Uterine smooth muscle cell (primary cell): ENCODE data around the gene SOWAHA. TPM values are rescaled to one million over a fixed set of nuclear protein-coding genes. Genes with fewer than 3 reads are reported as not detected.

Experiments used
- total RNA-seq: library from RNA; depleted of rRNA; stranded (reverse); fragments of >200 nt; gene quantifications from 2 replicates; pipeline ENCODE4 v1.2.3, GENCODE V29; 2014

The SOWAHA gene
- under 0.01 TPM in 1 of 2 replicates, not detected in the other for total RNA-seq

GRCh38 chr5:132812781-132813598 lies at the start of gene SOWAHA:
SOWAHA (plus strand) TSS chr5:132813302; CDS start chr5:132813622, 320 bp downstream.

DNA sequence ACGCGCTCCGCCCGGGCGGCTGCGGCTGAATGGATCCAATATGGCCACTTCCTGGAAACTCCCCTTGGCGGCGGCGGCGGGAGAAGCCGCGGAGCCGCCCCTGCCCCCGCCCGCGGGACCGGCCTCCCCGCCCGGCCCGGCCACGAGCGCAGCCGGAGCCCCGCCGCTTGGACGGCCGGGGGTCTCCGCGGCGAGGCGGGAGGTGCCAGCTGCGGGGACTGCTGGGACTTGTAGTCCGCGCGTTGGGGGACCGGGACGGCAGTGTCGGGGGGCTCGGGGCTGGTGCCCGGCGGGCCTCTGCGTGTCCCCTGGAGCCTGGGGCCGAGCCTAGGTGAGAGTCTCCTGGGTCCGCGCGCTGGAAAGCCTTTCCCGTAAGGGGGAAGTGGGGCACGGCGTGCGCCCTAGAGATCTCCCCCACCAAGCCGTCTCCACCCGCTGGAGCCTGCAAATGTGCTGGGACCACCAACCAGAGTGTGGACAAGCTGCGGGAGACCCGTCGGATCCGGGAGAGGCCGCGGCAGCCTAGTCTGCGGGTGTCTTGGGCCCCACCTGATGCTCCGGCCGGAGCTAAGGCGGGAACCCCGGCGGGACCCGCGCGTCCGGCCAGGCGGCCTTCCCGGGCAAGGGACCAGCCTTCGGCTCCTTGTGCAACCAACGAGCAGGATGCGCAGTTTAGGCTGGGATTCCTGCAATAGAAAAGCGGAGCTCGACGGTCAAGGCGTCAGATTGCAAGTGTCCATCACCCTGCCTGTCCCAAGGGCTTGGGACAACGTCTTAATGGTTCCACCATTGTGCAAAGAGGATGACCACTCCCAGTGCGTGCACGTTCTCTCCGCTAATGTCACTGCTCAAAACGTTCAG lies 35.7 kb upstream of the SOWAHA start, which contains the start of gene SEPTIN8:
SEPTIN8 (minus strand) TSS at position 31 of the 861 bp plus-strand sequence. CDS start 102 bp downstream, outside the sequence.

GRCh38 chr5:132830436-132831094 lies 17.5 kb downstream of the SOWAHA start, which contains the start of gene SHROOM1:
SHROOM1 (minus strand) TSS chr5:132830647; CDS start chr5:132826140, 4,507 bp downstream.

Other genes starting within 250 kb of the SOWAHA start
- gene IL13, start 155.1 kb upstream of the SOWAHA start, total RNA-seq, result not detected in 2 replicates
- not detected in 2 replicates for gene IL4, start 139.3 kb upstream of the SOWAHA start, total RNA-seq
- 14.9 and 15.9 TPM in 2 replicates for gene KIF3A, start 75.8 kb upstream of the SOWAHA start, total RNA-seq
- gene CCNI2, start 65.9 kb upstream of the SOWAHA start, total RNA-seq, result not detected in 2 replicates
- 51.2 and 55.6 TPM in 2 replicates for gene SEPTIN8, start 36.1 kb upstream of the SOWAHA start, total RNA-seq
- gene SHROOM1, start 17.3 kb downstream of the SOWAHA start, total RNA-seq, result 3.9 and 6.3 TPM in 2 replicates
- gene GDF9, start 53.2 kb downstream of the SOWAHA start, total RNA-seq, result 0.11 and 0.12 TPM in 2 replicates
- gene UQCRQ, start 53.3 kb downstream of the SOWAHA start, total RNA-seq, result 83.0 and 115 TPM in 2 replicates
- 0.11 and 0.12 TPM in 2 replicates for gene LEAP2, start 60.4 kb downstream of the SOWAHA start, total RNA-seq
- 50.0 and 56.4 TPM in 2 replicates for gene AFF4, start 150.3 kb downstream of the SOWAHA start, total RNA-seq
- gene ZCCHC10, start 213.2 kb downstream of the SOWAHA start, total RNA-seq, result 7.2 and 12.3 TPM in 2 replicates
- 168 and 209 TPM in 2 replicates for gene HSPA4, start 238.7 kb downstream of the SOWAHA start, total RNA-seq